Smooth muscle cell of the umbilical artery (primary cell): ENCODE measurements around the gene CCDC157. TPM values are rescaled to one million over a fixed set of nuclear protein-coding genes. Genes with fewer than 3 reads are reported as not detected.

ENCODE experiments used
- total RNA-seq: library from RNA; depleted of rRNA; stranded (reverse); fragments of >200 nt; gene quantifications from 2 replicates; pipeline ENCODE4 v1.2.3, GENCODE V29; 2014

Gene CCDC157
- 1.5 and 2.9 TPM in 2 replicates for total RNA-seq

DNA sequence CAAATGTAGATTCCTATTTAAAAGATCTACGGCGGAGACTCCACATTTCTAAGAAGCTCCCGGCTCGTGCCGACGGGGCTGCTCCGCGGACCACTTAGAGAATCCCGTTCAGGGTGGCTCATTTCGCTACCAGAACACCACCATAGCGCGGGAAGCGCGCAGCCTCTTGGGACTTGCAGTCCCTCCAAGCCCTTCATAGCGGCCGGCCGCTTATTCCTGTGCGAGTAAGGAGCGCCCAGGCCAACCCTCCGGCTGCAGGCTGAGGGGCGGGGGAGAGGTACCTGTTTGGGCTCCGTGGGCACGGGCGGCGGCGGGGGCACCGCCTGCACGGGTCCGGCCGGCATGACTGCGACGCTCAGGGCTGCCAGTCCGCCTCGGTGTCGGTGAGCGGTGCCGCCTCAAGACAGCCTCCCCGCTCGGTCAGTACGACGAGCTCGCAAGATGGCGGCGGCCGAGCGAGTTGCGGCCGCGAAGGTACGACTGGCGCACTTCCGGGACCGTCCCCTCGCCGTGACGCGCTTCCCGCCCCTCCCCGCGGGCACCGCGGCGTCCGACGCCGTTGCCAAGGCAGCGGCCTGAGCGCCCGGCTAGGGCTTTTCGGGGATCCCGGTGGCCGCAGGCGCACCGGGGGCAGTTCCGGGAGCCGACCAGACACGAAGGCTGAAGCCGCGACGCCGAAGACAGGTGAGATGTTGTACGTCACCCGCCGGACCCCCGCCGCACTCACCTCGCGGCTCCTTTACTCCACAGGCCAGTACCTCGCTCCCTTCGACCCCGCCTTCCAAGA, at the start of gene CCDC157, which contains the start of gene SF3A1:
Gene CCDC157, plus strand, starts transcription at position 559 of the 787 bp plus-strand sequence. CDS start 8,994 bp downstream, outside the sequence.
Gene SF3A1, minus strand, starts transcription at position 446 of the 787 bp plus-strand sequence. Its CDS starts 102 bp downstream, at position 344.

GRCh38 chr22:30326706-30327362, 30.0 kb upstream of the CCDC157 start, which contains the start of gene TBC1D10A:
Gene TBC1D10A (minus strand): TSS chr22:30326941. CDS start chr22:30326881, 60 bp downstream.

GRCh38 chr22:30386960-30387827, 30.4 kb downstream of the CCDC157 start, which contains the start of gene RNF215:
Gene RNF215 (minus strand): TSS chr22:30387411. CDS start chr22:30387313, 98 bp downstream.

GRCh38 chr22:30396871-30397655, 40.3 kb downstream of the CCDC157 start, which contains the start of gene SEC14L2:
Gene SEC14L2 (plus strand): TSS chr22:30397018. CDS start chr22:30397117, 99 bp downstream.

DNA sequence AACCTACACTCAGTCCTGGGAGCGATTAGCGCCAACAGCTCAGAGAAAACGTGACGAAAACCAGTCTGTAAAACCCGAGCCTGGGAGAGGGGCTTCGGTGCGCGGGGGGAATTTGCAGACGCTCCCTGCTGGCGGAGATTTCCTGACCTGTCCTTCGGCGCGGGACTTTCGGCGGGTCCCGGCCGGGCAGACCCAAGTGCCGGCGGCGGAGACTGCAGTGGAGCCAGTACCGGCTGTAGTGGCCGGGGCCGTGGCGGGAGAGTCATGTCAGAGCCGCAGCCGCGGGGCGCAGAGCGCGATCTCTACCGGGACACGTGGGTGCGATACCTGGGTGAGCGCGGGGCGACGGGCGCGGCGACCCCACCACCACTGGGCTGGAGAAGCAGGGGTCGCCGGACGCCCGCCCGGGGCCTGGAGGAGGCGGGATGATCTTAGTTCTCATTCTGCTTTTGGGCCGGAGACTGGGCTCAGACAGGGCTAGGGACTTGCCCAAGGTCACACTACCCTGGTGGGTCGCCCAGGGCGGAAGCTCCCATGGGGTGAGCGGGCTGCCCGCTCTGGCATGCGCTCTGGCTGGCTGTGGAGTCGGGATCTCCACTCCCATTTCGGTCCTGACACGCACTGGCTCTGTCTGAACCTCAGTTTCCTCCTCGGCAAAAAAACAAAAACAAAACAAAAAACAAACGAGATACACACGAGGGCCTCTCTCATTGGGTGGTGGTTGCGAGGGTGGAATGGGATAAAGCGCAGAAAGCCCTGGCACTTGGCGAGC, 69.0 kb downstream of the CCDC157 start, which contains the start of gene MTFP1:
Gene MTFP1, plus strand, starts transcription at position 153 of the 772 bp plus-strand sequence. Its CDS starts 112 bp downstream, at position 265.

Other genes with a start within 250 kb of the CCDC157 start
- gene LIF, start 110.2 kb upstream of the CCDC157 start, total RNA-seq = 86.1 and 200 TPM in 2 replicates
- gene OSM, start 90.2 kb upstream of the CCDC157 start, total RNA-seq = not detected in 2 replicates
- 11.5 and 15.4 TPM in 2 replicates for gene CASTOR1, start 67.5 kb upstream of the CCDC157 start, total RNA-seq
- gene TBC1D10A, start 30.1 kb upstream of the CCDC157 start, total RNA-seq = 25.9 and 32.7 TPM in 2 replicates
- 14.3 and 39.3 TPM in 2 replicates for gene SF3A1, start 113 bp upstream of the CCDC157 start, total RNA-seq
- 38.4 and 50.2 TPM in 2 replicates for gene RNF215, start 30.4 kb downstream of the CCDC157 start, total RNA-seq
- gene SEC14L2, start 40.0 kb downstream of the CCDC157 start, total RNA-seq = 20.8 and 44.2 TPM in 2 replicates
- gene MTFP1, start 68.8 kb downstream of the CCDC157 start, total RNA-seq = 9.8 and 11.9 TPM in 2 replicates
- gene SEC14L3, start 115.0 kb downstream of the CCDC157 start, total RNA-seq = not detected in 2 replicates
- 0.09 TPM in 1 of 2 replicates, not detected in the other for gene SEC14L4, start 148.7 kb downstream of the CCDC157 start, total RNA-seq
- 0.23 and 0.59 TPM in 2 replicates for gene SEC14L6, start 189.7 kb downstream of the CCDC157 start, total RNA-seq
- gene GAL3ST1, start 217.7 kb downstream of the CCDC157 start, total RNA-seq = 0.18 TPM in 1 of 2 replicates, not detected in the other
- 66.2 and 90.4 TPM in 2 replicates for gene PES1, start 234.9 kb downstream of the CCDC157 start, total RNA-seq